Measurements from ENCODE around the gene RASAL1.
"Not testable (repeated sequence)": the region's sequence is repeated elsewhere in the genome, so short reads cannot be mapped to it uniquely, and the experiment has no call there.

Gene RASAL1

DNA sequence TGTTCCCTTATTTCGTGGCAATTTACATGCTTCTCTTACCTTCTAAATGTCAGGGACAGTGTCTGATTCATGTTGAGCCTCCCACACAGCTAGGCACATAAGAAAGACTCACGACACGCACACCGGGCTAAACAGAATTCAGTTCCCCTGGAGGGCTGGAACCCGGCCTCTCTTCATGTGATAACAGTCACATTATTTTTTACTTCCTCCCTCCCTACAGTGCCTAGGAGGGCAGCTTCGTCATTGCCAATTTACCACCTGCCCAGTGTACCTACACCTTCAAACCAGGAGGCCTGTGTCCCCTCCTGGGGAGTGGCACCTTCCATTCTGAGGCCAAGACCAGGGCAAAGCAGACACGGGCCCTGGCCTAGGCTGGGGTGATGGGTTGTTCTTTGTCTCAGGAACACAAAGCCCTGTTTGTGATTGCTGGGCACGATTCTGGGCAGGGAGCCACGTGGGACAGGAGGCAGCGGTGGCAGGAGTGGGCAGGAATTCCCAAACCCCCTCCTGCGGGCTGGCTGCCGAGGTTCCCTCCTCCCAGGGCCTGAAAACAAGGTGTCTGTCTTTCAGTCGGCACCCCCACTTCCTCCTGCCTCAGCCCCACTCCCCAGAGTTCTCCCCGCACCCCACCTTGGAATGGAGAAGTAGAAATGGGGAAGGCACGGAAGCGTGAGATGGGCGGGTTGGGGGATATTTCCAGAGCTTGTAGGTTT is 6.8 kb upstream of the RASAL1 start:
- no peak for DNase-seq (ENCODE audit: insufficient read length, low spot score)
- FAIRE-seq, result no peak

DNA sequence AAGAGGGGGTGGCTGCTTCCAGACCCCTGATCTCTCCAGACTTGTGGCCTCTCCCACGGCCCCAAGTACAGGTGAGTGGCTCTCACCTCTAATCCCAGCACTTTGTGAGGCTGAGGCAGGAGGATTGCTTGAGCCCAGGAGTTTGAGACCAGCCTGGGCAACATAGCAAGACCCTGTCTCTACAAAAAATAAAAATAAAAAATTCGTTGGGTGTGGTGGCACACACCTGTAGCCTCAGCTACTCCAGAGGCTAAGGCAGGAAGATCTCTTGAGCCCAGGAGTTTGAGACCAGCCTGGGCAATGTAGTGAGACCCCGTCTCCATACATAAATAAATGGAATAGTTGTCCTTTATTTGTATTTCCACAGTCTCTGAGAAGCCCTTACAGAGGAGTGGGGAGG is 6.2 kb upstream of the RASAL1 start:
- DNase-seq (ENCODE audit: insufficient read length, low spot score), result not testable (repeated sequence)

DNA sequence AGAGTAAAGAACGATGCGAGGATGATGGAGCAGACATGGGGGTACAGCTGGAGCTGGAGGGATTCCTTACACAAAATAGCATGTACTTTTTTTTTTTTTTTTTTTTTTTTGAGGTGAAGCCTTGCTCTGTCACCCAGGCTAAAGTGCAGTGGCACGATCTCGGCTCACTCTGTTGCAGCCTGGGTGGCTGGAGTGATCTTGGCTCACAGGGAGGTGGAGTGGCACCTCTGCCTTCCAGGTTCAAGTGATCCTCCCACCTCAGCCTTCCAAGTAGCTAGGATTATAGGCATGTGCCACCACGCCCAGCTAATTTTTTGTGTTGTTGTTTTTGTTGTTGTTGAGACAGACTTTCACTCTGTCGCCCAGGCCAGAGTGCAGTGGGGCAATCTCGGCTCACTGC is 5.1 kb upstream of the RASAL1 start:
- no peak for FAIRE-seq
- no peak for DNase-seq (ENCODE audit: insufficient read length, low spot score)

More for the DNA sequence above, 6.2 kb upstream of the RASAL1 start:
- FAIRE-seq, result not testable (repeated sequence)

DNA sequence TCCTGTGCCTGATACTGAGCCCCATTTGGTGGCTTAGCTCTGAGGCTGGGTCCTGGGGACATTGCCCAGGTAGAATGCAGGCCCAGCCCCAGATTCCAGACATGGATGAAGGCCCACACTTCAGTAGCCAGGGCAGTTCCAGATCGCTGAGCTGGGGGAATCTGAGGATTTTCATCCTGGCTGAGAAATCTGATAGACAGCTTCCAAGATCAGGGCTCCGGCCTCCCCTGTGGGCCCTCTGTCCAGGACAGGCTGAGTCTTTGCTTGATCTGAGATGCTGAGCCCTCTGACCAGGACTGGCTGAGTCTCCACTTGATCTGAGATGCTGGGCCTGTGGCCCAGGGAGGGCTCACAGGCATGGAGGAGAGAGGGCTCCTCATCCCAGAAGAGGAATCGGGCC is 3.3 kb upstream of the RASAL1 start:
- DNase-seq (ENCODE audit: insufficient read length, low spot score), result no peak
- FAIRE-seq, result no peak

DNA sequence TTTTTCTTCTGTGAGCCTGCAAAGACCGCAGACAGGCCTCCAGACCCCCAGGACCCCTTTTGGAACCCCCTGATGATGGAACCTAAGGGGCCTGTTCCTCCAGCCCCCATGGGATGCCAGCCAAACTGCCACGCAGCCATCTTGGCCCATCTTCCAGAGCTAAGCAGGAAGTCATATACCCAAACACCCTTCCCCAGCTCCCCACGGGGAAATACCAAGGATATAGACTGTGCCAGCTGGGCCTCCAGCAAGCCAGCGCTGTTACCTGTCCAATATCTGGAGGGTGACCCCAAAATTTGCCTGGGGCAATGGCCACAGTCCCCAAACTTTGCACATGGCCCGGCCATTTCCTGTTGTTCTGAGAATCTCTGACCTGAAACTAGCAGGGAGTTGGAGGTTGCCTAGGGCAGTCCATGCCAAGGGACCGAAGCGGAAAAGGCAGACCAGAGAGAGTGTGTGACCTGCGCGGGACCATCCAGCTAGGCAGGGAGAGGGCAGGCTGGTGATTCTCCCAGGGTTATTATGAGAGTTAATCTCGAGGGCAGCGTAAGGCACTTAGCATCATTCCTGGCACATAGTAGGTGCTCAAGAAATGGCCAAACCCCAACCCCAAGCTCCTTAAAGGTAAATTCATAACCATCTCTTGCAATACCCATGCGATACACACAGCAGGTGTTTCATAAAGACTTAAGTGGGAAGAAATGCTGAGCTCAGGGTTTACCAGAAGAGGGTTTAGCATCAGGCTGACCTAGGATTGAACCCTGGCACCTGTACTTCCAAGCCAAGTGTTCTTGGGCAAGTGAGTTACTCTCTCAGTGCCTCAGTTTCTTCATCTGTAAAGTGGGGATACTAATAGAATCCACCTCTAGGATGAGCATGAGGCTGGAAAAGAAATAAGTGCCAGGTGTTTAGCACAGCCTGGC is 2.6 kb upstream of the RASAL1 start:
- FAIRE-seq (no peak), DNase-seq (ENCODE audit: insufficient read length, low spot score) (no peak)

DNA sequence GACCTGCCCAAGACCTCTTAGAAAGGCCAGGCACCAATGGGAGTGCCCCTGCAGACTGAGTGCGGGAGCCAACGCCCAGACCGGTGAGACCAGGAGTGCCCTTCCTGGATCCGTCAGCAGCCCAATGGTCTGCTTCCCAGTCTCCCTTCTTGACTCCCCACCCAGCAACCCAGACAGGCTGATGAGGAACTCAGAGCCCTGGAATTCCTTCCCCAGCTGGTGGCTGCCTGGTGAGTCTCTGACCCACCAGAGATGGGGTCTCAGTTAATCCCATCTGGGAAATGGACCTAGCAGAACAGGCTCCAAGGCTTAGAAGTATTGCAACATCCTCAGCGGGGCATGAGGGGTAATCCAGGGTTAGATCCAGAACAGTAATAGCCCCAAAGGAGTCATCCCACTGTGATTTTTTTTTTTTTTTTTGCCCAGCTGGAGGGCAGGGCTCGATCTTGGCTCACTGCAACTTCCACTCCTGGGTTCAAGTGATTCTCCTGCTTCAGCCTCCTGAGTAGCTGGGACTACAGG is 1.5 kb upstream of the RASAL1 start:
- DNase-seq (ENCODE audit: insufficient read length, low spot score) (no peak), FAIRE-seq (no peak)

DNA sequence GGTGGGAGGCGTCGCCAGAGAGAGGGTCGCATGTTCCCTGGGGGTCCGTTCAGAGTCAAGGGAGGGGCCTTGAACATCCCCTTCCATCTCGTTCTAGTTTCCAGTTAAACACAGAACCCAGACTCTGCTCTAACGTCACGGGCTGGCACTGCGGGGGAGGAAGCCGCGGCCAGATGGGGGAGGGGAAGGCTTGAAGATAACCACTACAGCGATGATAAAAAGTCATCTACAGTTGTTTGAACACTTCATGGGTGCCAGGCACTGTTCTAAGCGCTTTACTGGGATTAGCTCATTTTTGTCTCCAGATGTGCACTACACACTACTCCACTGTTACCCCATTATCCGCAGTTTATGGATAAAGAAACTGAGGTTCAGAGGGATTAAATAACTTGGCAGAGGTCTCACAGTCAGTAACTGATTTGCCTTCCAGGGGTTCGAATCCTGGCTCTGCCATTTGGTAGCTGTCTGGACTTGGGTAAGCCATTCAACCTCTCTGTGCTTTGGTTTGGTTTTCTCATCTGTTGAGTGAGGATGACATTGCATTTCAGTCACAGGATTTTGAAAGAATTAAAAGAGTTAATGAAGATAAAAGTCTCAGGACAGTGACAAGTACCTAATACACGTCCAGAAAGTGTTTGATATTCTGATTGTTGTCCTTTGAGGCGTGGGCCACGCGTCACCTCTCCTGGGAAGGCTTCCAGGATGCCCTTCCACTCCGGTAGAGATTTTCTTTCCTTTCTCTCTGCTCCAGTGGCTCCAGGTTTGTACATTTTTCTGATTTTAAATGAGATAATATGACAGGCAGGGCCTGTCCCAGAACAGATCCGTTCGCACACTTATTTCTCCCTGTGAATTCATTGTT is 798 bp upstream of the RASAL1 start:
- peak; percentile 30 for DNase-seq (ENCODE audit: insufficient read length, low spot score)
- no peak for FAIRE-seq

DNA sequence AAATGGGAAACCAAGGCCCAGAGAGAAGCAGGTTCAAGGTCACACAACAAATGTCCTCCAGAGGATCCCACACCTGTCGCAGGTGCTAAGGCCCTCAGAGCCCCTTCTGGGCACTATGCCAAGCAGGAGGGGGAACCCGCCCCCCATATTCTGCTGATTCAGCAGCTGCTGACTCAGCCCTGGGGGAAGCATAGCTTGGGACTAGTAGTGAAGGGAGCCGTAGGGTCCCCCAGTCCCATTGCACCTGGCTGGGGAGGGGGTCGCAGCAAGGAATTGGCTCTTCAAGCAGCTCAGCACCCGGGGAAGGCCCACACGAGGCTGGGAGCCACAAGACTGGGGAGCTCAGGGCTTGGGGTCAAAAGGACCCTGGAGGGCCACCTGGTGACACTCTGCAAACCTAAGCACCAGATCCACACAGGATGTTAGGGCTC is 1.0 kb downstream of the RASAL1 start:
- DNase-seq (ENCODE audit: insufficient read length, low spot score), result no peak
- no peak for FAIRE-seq

DNA sequence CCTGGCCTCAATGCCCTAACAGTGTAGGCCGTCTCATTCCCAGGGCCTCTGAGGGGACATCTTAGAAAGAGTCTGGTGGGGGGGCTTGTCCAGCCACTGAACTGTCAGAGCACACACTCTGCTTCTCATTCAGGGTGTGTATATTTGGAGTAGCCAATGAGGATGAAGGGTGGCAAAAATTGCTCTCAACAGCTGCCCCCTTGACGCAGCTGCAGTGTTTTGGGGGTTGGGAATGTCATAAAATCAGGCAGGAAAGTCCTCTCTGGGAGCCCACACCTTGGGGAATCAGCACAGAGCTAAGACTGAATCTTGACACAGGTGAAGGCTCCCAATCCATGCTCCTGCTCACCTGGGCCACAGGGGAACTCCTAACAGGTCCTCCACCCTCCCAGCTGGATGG is 1.5 kb downstream of the RASAL1 start:
- FAIRE-seq, result no peak
- DNase-seq (ENCODE audit: insufficient read length, low spot score), result no peak

DNA sequence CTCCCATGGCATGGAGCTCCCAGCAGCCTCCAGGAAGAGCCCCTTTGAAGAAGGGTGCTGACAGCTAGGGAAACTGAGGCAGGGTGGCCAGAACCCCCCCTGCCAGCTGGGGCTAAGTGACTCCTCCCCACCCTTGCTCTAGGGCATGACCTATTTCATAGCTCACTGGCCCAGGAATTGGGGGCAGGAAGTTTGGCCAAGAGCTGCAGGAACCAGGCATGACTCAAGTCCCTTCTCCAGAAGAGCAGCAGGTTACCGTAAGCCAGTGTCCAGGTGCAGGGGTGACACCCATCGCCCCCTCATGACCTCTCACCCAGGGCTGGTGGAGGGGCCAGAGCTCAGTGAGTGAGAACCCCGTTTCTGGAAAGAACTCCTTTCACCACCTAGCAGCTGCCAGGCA is 1.9 kb downstream of the RASAL1 start:
- no peak for DNase-seq (ENCODE audit: insufficient read length, low spot score)
- FAIRE-seq, result no peak

DNA sequence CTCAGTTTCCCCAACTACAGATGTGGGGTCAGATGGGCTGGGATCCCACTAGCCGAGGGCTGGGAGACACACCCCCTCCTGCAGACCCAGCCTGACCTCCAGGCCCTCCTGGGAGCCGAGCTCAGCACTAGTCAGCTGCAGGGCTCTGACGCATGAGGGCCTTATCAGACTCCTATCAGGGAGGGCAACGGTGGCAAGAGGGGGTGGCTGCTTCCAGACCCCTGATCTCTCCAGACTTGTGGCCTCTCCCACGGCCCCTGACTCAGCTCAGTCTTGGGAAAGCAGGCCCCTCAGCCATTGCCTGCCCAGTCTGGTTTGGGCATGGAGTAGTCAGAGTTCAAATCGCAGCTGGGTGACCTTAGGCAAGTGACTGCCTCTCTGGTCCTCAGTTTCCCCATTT is 2.5 kb downstream of the RASAL1 start:
- no peak for DNase-seq (ENCODE audit: insufficient read length, low spot score)
- no peak for FAIRE-seq

DNA sequence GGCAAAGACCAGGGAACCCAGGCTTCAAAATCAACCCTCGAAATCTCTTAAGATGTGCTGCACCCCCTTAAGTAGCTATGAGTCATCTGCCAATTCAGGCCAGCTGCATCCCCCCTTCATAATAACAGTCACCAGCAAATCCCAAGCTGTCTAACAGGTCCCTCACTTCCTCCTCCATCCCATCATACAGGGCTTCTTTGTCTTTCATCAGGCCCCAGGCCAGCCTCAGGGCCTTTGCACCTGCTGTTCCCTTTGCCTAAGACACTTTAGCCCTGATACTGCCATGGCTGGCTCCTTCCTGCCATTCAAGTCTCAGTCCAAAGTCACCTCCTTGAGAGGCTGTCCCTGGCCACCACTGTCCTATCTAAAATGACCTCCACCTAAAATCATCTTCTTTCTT is 4.0 kb downstream of the RASAL1 start:
- DNase-seq (ENCODE audit: insufficient read length, low spot score) (no peak), FAIRE-seq (no peak)

DNA sequence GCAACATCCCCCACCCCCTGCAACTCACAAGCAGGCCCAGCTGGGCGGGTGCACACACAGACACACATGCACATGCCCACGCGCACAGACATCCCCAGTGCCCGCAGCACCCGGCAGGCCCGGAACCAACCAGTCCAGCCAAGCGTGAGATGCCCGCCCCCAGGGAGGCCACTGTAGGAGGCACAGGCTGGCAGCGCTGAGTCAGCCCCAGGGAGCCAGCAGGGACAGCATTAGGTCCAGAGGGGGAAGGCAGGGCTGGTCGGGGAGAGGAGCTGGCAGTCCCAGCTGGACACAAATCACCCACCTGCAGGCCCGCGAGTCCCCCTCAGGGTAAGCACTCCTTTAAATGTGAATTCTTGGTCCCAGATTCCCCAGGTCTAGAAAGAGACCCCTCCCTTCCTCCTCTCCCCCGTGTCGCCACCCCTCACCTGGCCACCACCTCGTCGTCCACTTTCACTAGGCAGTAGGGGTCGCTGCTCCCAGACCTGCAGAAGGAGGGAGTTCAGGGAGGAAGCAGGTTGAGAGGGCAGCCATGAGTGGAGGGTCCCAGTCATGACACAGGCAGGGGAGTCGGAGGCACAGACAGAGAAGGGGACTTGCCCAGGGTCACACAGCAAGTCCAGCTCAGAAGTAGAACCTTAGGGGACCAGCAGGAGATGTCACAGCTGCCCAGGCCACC is 5.0 kb downstream of the RASAL1 start:
- DNase-seq (ENCODE audit: insufficient read length, low spot score) (no peak), FAIRE-seq (no peak)

DNA sequence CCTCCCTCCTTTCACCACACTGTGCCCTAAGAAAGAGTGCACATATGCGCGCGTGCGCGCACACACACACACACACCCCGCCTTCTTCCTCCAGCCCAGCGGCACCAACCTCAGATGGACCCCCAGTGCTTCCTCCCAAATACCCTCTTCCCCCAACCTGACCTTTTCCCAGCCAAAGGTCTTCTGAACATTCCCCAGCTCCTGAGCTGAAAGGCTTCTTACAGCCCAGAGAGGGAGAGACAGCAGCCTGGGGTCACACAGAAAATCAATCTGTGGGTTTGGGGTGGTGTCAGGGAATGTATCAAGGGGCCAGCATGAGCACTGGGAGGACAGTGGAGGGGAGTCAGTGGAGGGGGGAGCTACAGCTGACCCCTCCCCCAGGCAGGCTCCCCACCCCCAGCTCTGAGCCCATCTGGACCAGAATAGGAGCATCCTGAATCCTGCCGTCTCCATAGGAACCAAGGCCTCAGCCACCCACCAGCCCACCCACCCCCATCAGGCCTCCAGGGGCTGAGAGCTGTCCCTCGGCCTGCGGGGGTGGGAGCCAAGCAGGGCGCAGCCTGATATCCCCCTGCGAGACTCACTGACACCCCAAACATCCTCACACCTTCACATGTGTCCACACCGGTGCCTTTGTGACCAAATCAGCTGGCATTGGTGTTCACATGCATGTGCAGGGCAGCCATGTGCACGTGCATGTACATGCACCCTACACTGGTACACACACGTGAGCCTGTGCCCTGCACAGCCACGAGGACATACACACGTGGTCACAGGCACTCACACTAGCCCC is 5.7 kb downstream of the RASAL1 start:
- FAIRE-seq (no peak), DNase-seq (ENCODE audit: insufficient read length, low spot score) (no peak)

DNA sequence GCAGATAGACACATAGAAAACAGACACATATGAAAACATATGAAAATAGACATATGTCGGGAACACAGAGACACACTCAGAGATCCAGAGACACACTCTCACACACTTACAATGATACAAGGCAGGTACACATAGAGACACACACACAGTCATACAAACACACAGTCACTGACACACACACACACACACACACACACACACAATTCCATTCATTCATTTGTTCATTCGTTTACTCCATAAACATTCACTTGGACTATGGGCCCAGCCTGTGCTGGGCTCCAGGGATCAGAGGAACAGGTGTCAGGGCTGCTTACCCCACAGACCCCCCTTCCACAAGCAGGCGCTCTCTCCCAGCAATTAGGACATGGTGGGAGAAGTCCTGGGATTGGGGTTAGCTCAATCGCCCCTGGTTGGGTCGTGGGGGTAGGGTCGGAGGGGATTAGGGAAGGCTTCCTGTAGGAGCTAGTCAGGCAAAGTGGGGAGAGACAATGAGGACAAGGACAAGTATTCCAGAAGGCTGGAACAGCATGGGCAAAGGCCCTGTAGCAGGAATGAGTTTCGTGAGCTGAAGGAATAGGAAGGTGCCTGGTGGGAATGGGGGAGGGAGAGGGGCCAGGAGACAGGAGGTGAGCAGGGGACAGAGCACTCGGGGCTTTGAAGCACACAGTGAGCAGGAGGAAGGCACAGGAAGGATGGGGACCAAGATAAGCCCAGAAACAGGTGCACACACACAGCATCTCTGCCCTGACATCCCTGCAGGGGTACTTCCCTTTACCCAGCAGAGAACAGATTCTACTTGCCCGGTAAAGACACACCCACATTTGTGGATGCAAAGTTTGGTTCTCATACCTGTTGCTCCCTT is 6.5 kb downstream of the RASAL1 start:
- FAIRE-seq (no peak), DNase-seq (ENCODE audit: insufficient read length, low spot score) (no peak)

DNA sequence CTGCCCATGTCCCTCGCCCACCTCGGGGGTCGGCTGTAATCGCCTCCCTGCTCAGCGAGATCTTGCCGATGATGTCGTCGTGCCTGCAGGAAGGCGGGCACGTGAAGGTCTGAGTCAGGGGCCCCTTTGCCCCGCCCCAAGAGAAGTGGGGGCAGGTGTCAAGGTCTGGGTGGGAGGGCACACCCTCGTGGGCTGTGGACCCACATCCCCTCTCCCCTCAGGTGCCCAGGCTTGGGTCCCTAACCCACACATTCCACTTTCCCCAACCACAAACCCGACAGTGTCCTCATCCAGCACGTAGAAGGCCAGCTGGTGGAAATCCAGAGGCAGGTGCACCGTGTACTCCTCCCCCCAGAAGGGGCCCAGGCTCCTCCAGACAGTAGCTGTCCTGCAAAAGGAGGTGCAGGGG is 7.8 kb downstream of the RASAL1 start:
- no peak for DNase-seq (ENCODE audit: insufficient read length, low spot score)
- no peak for FAIRE-seq

DNA sequence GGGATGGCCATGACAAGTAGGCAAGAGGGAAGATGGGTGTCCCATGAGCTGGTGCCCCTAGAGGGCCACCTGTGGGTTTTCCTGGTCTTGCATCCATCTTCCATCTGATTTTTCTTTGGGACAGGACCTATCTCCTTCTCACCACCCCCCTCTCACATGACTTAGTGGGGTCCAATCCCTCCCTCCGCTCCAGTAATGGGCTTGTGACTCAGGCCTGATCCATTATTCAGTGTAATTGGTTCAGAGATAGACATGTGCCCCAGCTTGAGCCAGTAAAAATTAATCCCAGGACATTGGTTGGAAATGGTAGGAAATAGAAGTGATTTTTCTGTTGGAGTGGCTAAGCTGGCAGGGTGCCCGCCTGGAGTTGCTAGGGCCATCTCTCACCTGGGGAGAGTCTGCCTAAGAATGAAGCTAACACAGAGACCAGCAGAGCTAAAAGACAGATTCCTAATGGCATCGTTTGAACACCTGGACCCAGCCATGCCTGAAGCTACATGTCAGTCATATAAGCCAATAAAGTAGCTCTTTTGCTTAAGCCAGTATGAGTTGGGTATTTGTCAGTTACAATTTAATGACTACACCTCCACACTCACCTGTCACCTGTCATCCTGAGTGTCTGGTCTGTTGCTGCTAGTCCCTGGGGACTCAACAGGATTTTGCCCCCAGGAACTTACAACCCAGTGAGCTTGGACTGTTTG is 14.7 kb downstream of the RASAL1 start:
- FAIRE-seq, result peak; percentile 60
- no peak for DNase-seq (ENCODE audit: insufficient read length, low spot score)

All from HTR-8/SVneo (cell line).